ENCODE measurements around the gene KCTD17. TPM values are rescaled to one million over a fixed set of nuclear protein-coding genes. Genes with fewer than 3 reads are reported as not detected.

KCTD17 gene
- total RNA-seq, 1 donor from 2014 or later: 39.6 TPM

DNA sequence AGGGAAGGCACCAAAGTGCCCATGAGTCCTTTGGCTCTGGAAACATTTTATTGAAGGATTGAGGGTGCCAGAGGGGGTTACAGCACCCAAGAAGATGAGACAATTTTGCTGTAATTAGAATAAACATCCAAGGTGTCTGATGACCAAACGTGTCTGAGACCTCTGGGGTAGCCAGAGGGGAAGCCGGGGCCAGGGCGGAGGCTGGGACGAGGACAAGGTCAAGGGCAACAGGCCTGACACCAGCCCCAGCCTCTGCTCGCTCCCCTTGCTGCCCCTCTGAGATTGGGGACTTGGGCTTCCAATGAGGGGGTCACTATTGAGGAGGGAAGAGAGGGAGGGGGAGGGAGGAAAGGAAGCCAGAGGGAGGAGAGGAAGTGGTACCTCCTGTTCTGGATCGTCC lies 32.4 kb downstream of the KCTD17 start:
- H3K4me3 Mint-ChIP-seq (ENCODE audit: unreplicated experiment): no peak overlapping the region
- no peak overlapping the region for H3K27ac Mint-ChIP-seq (ENCODE audit: unreplicated experiment)
- no peaks in the 10 kb centered on the region for H3K9me3 Mint-ChIP-seq (ENCODE audit: unreplicated experiment)
- no peak for TF ChIP-seq CTCF (IDR thresholded peaks at IDR 0.05)
- peaks cover 20% of the 10 kb centered on the region for H3K27me3 Mint-ChIP-seq (ENCODE audit: unreplicated experiment)
- DNase-seq (ENCODE audit: extremely low spot score, unreplicated experiment): no peak
- H3K36me3 Mint-ChIP-seq (ENCODE audit: unreplicated experiment): no peaks in the 10 kb centered on the region
- H3K4me1 Mint-ChIP-seq (ENCODE audit: unreplicated experiment): peaks cover 3% of the 10 kb centered on the region

GRCh38 chr22:37084385-37084784 lies 32.8 kb downstream of the KCTD17 start:
- TF ChIP-seq CTCF (IDR thresholded peaks at IDR 0.05): no peak
- Mint-ChIP-seq H3K27me3 (ENCODE audit: unreplicated experiment) (peaks cover 17% of the 10 kb centered on the region), H3K36me3 (ENCODE audit: unreplicated experiment) (no peaks in the 10 kb centered on the region), H3K27ac (ENCODE audit: unreplicated experiment) (no peak overlapping the region), H3K4me1 (ENCODE audit: unreplicated experiment) (peaks cover 3% of the 10 kb centered on the region), H3K4me3 (ENCODE audit: unreplicated experiment) (no peak overlapping the region), H3K9me3 (ENCODE audit: unreplicated experiment) (no peaks in the 10 kb centered on the region)
- DNase-seq (ENCODE audit: extremely low spot score, unreplicated experiment): no peak

DNA sequence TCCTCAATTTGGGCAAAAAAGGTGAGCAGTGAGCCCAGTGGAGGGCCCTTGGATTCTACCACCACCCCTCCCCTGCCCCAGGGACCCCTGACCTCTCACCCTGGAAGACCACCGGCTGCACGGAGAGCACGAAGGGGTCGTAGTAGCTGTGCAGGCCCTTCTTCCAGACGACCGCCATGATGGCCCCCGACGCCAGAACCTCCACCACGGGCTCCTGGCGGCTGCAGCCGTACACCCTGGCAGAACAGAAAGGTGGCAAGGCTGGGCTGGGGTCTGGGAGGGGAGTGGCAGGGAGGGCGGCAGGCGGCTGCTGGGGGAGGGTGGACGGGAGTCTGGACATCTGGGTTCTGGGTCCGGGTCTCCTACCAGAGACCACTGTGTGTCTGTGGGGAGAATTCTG lies 34.6 kb downstream of the KCTD17 start:
- no peaks in the 10 kb centered on the region for H3K9me3 Mint-ChIP-seq (ENCODE audit: unreplicated experiment)
- H3K4me3 Mint-ChIP-seq (ENCODE audit: unreplicated experiment): no peak overlapping the region
- peaks cover 3% of the 10 kb centered on the region for H3K4me1 Mint-ChIP-seq (ENCODE audit: unreplicated experiment)
- no peaks in the 10 kb centered on the region for H3K36me3 Mint-ChIP-seq (ENCODE audit: unreplicated experiment)
- TF ChIP-seq CTCF (IDR thresholded peaks at IDR 0.05): no peak
- H3K27ac Mint-ChIP-seq (ENCODE audit: unreplicated experiment): no peak overlapping the region
- DNase-seq (ENCODE audit: extremely low spot score, unreplicated experiment): no peak
- H3K27me3 Mint-ChIP-seq (ENCODE audit: unreplicated experiment): peaks cover 15% of the 10 kb centered on the region

- H3K4me1 Mint-ChIP-seq (ENCODE audit: unreplicated experiment): peaks cover 3% of the 10 kb centered on the region
- DNase-seq (ENCODE audit: extremely low spot score, unreplicated experiment): no peak
- TF ChIP-seq CTCF (IDR thresholded peaks at IDR 0.05): no peak
Measured at GRCh38 chr22:37088108-37088605, 36.6 kb downstream of the KCTD17 start.

DNA sequence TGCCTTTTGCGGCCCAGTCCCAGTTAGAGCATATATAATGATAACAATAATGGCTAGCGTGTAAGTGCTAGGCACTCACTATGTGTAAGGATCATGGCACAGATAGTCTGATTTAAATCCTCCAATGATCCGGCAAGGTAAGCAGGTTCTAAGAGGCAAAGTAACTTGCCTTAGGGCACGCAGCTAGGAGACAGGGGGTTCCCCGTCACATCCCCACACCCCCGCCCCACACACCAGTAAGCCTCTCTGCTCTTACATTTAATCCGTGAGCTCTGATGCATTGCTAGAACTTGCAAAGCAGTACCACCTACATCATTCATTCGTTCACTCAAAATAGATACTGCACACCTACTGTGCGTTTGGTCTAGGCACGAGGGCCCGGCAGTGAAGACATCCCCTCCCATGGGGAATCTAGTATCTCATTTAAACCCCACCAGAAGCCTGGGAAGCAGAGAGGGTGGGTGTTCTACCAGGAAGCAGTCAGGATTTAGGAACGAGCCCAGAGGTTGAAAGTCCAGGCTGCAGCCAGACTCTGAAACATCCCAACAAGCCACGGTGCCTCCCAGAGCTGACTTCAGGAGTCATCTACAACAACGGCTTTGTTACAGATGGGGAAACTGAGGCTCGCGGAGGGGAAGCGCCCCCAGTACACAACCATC lies 37.3 kb downstream of the KCTD17 start:
- Mint-ChIP-seq H3K9me3 (ENCODE audit: unreplicated experiment) (no peaks in the 10 kb centered on the region), H3K36me3 (ENCODE audit: unreplicated experiment) (no peaks in the 10 kb centered on the region), H3K4me1 (ENCODE audit: unreplicated experiment) (peaks cover 3% of the 10 kb centered on the region), H3K27ac (ENCODE audit: unreplicated experiment) (no peak overlapping the region), H3K4me3 (ENCODE audit: unreplicated experiment) (no peak overlapping the region), H3K27me3 (ENCODE audit: unreplicated experiment) (peaks cover 16% of the 10 kb centered on the region)
- TF ChIP-seq CTCF (IDR thresholded peaks at IDR 0.05): no peak
- no peak for DNase-seq (ENCODE audit: extremely low spot score, unreplicated experiment)

More at GRCh38 chr22:37088108-37088605, 36.6 kb downstream of the KCTD17 start:
- H3K27me3 Mint-ChIP-seq (ENCODE audit: unreplicated experiment): peaks cover 22% of the 10 kb centered on the region
- no peaks in the 10 kb centered on the region for H3K36me3 Mint-ChIP-seq (ENCODE audit: unreplicated experiment)
- no peaks in the 10 kb centered on the region for H3K9me3 Mint-ChIP-seq (ENCODE audit: unreplicated experiment)
- H3K4me3 Mint-ChIP-seq (ENCODE audit: unreplicated experiment): no peak overlapping the region
- no peak overlapping the region for H3K27ac Mint-ChIP-seq (ENCODE audit: unreplicated experiment)
